WTC11 (cell line): ENCODE measurements around the gene RFLNA. TPM values are rescaled to one million over a fixed set of nuclear protein-coding genes. Genes with fewer than 3 reads are reported as not detected.

Source experiments
- ATAC-seq: fragments of 200-7000 bp; cut with Tn5 transposase; 2 replicates; pipeline ENCODE4 v1.10.0; 2021; ENCODE audit warnings: mild to moderate bottlenecking, moderate library complexity
- CTCF ChIA-PET: fragments of 300-600 bp; sonication (Branson Sonifier 250); formaldehyde crosslinking; loops from one replicate; lab custom pipeline; 2021; ENCODE audit warnings: antibody characterized with exemption; lab: Charles Lee
- POLR2A ChIA-PET: fragments of 350-600 bp; sonication (Branson Sonifier 250); formaldehyde crosslinking; loops from one replicate; lab custom pipeline; 2021; ENCODE audit warnings: antibody characterized with exemption; lab: Charles Lee
- DNase-seq: peaks from one replicate; pipeline ENCODE4 v3.0.0; 2021; ENCODE audit warnings: low spot score
- H3K27ac Mint-ChIP-seq: 2 replicates; pipeline ENCODE4 v1.8.0; 2021; ENCODE audit warnings: mixed read lengths
- H3K27me3 Mint-ChIP-seq: 2 replicates; pipeline ENCODE4 v1.8.0; 2021; ENCODE audit warnings: low read depth, mild to moderate bottlenecking, moderate library complexity, mixed read lengths
- H3K36me3 Mint-ChIP-seq: 2 replicates; pipeline ENCODE4 v1.8.0; 2021; ENCODE audit warnings: mixed read lengths
- H3K4me1 Mint-ChIP-seq: 2 replicates; pipeline ENCODE4 v1.8.0; 2022; ENCODE audit warnings: mixed read lengths
- H3K4me3 Mint-ChIP-seq: 2 replicates; pipeline ENCODE4 v1.8.0; 2021; ENCODE audit warnings: mild to moderate bottlenecking, moderate library complexity, mixed read lengths
- H3K9me3 Mint-ChIP-seq: 2 replicates; pipeline ENCODE4 v1.8.0; 2021; ENCODE audit warnings: mixed read lengths
- CBFB ChIP-seq: sonication (generic); formaldehyde crosslinking; IDR thresholded peaks from 2 replicates; pipeline ENCODE4 v1.8.1; 2022; ENCODE audit warnings: mild to moderate bottlenecking, low read depth, missing genetic modification reagents
- CREB1 ChIP-seq: sonication (generic); formaldehyde crosslinking; IDR thresholded peaks from 2 replicates; pipeline ENCODE4 v1.8.0; 2023; ENCODE audit warnings: mild to moderate bottlenecking, missing genetic modification reagents
- HMGA2 ChIP-seq: fragments of 250-450 bp; sonication (Bioruptor Pico); IDR thresholded peaks from 2 replicates; pipeline ENCODE4 v1.4.0; 2021; ENCODE audit warnings: mild to moderate bottlenecking, moderate library complexity
- JAZF1 ChIP-seq: fragments of 250-450 bp; sonication (Bioruptor Pico); IDR thresholded peaks from 2 replicates; pipeline ENCODE4 v1.9.0; 2021; ENCODE audit warnings: moderate library complexity, mild to moderate bottlenecking, inconsistent platforms
- MXD4 ChIP-seq: fragments of 250-450 bp; sonication (Bioruptor Pico); IDR thresholded peaks from 2 replicates; pipeline ENCODE4 v1.8.0; 2021; ENCODE audit warnings: mild to moderate bottlenecking, moderate library complexity, borderline replicate concordance
- NR1H2 ChIP-seq: sonication (generic); formaldehyde crosslinking; IDR thresholded peaks from 2 replicates; pipeline ENCODE4 v1.9.0; 2021; ENCODE audit warnings: mild to moderate bottlenecking, moderate library complexity, missing genetic modification reagents
- NR2C2 ChIP-seq: sonication (generic); formaldehyde crosslinking; IDR thresholded peaks from 2 replicates; pipeline ENCODE4 v1.8.0; 2022; ENCODE audit warnings: mild to moderate bottlenecking, missing genetic modification reagents
- ZNF671 ChIP-seq: fragments of 250-450 bp; sonication (Bioruptor Pico); IDR thresholded peaks from 2 replicates; pipeline ENCODE4 v1.8.0; 2021; ENCODE audit warnings: mild to moderate bottlenecking
- total RNA-seq: library from RNA; stranded (reverse); gene quantifications from 3 replicates; pipeline ENCODE4 v1.2.3, GENCODE V29; 2021
- TF ChIP-seq, protein P1 (sequence below): sonication (generic); formaldehyde crosslinking; IDR thresholded peaks from 2 replicates; pipeline ENCODE4 v1.8.0; 2022; ENCODE audit warnings: mild to moderate bottlenecking, missing genetic modification reagents
- TF ChIP-seq, protein P2 (sequence below): sonication (generic); formaldehyde crosslinking; IDR thresholded peaks from 2 replicates; pipeline ENCODE4 v1.8.1; 2023; ENCODE audit warnings: mild to moderate bottlenecking, moderate library complexity, missing genetic modification reagents
- TF ChIP-seq, protein P3 (sequence below): sonication (generic); formaldehyde crosslinking; IDR thresholded peaks from 2 replicates; pipeline ENCODE4 v1.8.1; 2022; ENCODE audit warnings: mild to moderate bottlenecking, missing genetic modification reagents, moderate library complexity, borderline replicate concordance
- TF ChIP-seq, protein P4 (sequence below): sonication (generic); formaldehyde crosslinking; IDR thresholded peaks from 2 replicates; pipeline ENCODE4 v1.8.1; 2023; ENCODE audit warnings: mild to moderate bottlenecking, missing genetic modification reagents, borderline replicate concordance
- TF ChIP-seq, protein P5 (sequence below): sonication (generic); formaldehyde crosslinking; IDR thresholded peaks from 2 replicates; pipeline ENCODE4 v1.8.1; 2022; ENCODE audit warnings: low read depth, mild to moderate bottlenecking, moderate library complexity, missing genetic modification reagents, borderline replicate concordance
- TF ChIP-seq, protein P6 (sequence below): sonication (generic); formaldehyde crosslinking; IDR thresholded peaks from 2 replicates; pipeline ENCODE4 v1.8.1; 2023; ENCODE audit warnings: mild to moderate bottlenecking, missing genetic modification reagents
- TF ChIP-seq, protein P7 (sequence below): fragments of 250-450 bp; sonication (Bioruptor Pico); IDR thresholded peaks from 2 replicates; pipeline ENCODE4 v1.8.0; 2021; ENCODE audit warnings: mild to moderate bottlenecking

Gene RFLNA
- total RNA-seq, 1 experiment from 2014 or later: 6.3 TPM

DNA sequence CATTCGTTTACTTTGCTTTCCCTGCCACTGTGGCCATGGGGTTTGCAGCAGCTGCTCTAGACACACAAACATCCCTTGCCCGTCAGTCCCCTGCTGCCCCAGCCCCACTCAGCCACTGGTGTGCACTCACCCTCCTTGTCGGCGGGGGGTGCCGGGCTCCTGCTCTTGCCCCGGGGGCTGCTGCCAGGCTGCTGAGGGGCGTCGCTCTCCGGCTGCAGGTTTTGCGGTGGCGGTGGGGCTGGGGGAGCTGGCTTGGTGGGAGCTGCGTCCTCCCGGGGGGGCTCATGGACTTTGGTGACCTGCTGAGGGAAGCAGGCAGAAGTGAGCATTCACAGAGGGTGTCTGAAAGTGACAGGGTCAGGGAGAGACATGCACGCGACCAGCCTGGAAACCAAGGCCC is 67.1 kb downstream of the RFLNA start:
- H3K9me3 Mint-ChIP-seq: no peaks in the 10 kb centered on the region
- no peak overlapping the region for H3K4me3 Mint-ChIP-seq
- H3K27ac Mint-ChIP-seq: no peak overlapping the region
- peaks cover 19% of the 10 kb centered on the region for H3K36me3 Mint-ChIP-seq
- no peaks in the 10 kb centered on the region for H3K4me1 Mint-ChIP-seq
- no peak for DNase-seq
- POLR2A ChIA-PET: no interaction called here
- H3K27me3 Mint-ChIP-seq: no peaks in the 10 kb centered on the region
- ATAC-seq: no peak
- TF ChIP-seq, protein P1, sequence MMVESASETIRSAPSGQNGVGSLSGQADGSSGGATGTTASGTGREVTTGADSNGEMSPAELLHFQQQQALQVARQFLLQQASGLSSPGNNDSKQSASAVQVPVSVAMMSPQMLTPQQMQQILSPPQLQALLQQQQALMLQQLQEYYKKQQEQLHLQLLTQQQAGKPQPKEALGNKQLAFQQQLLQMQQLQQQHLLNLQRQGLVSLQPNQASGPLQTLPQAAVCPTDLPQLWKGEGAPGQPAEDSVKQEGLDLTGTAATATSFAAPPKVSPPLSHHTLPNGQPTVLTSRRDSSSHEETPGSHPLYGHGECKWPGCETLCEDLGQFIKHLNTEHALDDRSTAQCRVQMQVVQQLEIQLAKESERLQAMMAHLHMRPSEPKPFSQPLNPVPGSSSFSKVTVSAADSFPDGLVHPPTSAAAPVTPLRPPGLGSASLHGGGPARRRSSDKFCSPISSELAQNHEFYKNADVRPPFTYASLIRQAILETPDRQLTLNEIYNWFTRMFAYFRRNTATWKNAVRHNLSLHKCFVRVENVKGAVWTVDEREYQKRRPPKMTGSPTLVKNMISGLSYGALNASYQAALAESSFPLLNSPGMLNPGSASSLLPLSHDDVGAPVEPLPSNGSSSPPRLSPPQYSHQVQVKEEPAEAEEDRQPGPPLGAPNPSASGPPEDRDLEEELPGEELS: no peak
- no peak for TF ChIP-seq MXD4
- TF ChIP-seq, protein P2, sequence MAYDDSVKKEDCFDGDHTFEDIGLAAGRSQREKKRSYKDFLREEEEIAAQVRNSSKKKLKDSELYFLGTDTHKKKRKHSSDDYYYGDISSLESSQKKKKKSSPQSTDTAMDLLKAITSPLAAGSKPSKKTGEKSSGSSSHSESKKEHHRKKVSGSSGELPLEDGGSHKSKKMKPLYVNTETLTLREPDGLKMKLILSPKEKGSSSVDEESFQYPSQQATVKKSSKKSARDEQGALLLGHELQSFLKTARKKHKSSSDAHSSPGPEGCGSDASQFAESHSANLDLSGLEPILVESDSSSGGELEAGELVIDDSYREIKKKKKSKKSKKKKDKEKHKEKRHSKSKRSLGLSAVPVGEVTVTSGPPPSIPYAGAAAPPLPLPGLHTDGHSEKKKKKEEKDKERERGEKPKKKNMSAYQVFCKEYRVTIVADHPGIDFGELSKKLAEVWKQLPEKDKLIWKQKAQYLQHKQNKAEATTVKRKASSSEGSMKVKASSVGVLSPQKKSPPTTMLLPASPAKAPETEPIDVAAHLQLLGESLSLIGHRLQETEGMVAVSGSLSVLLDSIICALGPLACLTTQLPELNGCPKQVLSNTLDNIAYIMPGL: no peak
- TF ChIP-seq, protein P3, sequence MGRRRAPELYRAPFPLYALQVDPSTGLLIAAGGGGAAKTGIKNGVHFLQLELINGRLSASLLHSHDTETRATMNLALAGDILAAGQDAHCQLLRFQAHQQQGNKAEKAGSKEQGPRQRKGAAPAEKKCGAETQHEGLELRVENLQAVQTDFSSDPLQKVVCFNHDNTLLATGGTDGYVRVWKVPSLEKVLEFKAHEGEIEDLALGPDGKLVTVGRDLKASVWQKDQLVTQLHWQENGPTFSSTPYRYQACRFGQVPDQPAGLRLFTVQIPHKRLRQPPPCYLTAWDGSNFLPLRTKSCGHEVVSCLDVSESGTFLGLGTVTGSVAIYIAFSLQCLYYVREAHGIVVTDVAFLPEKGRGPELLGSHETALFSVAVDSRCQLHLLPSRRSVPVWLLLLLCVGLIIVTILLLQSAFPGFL (CRISPR knock-in tag): no peak
- TF ChIP-seq, protein P4, sequence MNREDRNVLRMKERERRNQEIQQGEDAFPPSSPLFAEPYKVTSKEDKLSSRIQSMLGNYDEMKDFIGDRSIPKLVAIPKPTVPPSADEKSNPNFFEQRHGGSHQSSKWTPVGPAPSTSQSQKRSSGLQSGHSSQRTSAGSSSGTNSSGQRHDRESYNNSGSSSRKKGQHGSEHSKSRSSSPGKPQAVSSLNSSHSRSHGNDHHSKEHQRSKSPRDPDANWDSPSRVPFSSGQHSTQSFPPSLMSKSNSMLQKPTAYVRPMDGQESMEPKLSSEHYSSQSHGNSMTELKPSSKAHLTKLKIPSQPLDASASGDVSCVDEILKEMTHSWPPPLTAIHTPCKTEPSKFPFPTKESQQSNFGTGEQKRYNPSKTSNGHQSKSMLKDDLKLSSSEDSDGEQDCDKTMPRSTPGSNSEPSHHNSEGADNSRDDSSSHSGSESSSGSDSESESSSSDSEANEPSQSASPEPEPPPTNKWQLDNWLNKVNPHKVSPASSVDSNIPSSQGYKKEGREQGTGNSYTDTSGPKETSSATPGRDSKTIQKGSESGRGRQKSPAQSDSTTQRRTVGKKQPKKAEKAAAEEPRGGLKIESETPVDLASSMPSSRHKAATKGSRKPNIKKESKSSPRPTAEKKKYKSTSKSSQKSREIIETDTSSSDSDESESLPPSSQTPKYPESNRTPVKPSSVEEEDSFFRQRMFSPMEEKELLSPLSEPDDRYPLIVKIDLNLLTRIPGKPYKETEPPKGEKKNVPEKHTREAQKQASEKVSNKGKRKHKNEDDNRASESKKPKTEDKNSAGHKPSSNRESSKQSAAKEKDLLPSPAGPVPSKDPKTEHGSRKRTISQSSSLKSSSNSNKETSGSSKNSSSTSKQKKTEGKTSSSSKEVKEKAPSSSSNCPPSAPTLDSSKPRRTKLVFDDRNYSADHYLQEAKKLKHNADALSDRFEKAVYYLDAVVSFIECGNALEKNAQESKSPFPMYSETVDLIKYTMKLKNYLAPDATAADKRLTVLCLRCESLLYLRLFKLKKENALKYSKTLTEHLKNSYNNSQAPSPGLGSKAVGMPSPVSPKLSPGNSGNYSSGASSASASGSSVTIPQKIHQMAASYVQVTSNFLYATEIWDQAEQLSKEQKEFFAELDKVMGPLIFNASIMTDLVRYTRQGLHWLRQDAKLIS (CRISPR knock-in tag): no peak
- no peak for TF ChIP-seq NR2C2
- no peak for TF ChIP-seq ZNF671 (CRISPR knock-in tag)
- TF ChIP-seq CREB1 (CRISPR knock-in tag): no peak
- no peak for TF ChIP-seq JAZF1
- TF ChIP-seq, protein P5, sequence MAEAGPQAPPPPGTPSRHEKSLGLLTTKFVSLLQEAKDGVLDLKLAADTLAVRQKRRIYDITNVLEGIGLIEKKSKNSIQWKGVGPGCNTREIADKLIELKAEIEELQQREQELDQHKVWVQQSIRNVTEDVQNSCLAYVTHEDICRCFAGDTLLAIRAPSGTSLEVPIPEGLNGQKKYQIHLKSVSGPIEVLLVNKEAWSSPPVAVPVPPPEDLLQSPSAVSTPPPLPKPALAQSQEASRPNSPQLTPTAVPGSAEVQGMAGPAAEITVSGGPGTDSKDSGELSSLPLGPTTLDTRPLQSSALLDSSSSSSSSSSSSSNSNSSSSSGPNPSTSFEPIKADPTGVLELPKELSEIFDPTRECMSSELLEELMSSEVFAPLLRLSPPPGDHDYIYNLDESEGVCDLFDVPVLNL: no peak
- TF ChIP-seq HMGA2: no peak
- TF ChIP-seq, protein P6, sequence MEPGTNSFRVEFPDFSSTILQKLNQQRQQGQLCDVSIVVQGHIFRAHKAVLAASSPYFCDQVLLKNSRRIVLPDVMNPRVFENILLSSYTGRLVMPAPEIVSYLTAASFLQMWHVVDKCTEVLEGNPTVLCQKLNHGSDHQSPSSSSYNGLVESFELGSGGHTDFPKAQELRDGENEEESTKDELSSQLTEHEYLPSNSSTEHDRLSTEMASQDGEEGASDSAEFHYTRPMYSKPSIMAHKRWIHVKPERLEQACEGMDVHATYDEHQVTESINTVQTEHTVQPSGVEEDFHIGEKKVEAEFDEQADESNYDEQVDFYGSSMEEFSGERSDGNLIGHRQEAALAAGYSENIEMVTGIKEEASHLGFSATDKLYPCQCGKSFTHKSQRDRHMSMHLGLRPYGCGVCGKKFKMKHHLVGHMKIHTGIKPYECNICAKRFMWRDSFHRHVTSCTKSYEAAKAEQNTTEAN (CRISPR knock-in tag): no peak
- no peak for TF ChIP-seq CBFB (CRISPR knock-in tag)
- TF ChIP-seq, protein P7, sequence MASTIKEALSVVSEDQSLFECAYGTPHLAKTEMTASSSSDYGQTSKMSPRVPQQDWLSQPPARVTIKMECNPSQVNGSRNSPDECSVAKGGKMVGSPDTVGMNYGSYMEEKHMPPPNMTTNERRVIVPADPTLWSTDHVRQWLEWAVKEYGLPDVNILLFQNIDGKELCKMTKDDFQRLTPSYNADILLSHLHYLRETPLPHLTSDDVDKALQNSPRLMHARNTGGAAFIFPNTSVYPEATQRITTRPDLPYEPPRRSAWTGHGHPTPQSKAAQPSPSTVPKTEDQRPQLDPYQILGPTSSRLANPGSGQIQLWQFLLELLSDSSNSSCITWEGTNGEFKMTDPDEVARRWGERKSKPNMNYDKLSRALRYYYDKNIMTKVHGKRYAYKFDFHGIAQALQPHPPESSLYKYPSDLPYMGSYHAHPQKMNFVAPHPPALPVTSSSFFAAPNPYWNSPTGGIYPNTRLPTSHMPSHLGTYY (CRISPR knock-in tag): no peak
- TF ChIP-seq NR1H2: no peak
- CTCF ChIA-PET: interaction anchor here (0.7 to 1.9 kb wide), 2 partner anchors 9 to 37 kb away, joined by 3 to 5 read pairs; no protein-coding TSS in a partner anchor
